Skeletal muscle satellite cell (primary cell): ENCODE measurements around the gene DLK2.
A peak's percentile ranks its signal among the peaks of the same experiment; 100 is the strongest.
"Not testable (repeated sequence)": the region's sequence is repeated elsewhere in the genome, so short reads cannot be mapped to it uniquely, and the experiment has no call there.

ENCODE experiments used
- H3K27me3 ChIP-seq: 2 replicates; pipeline ENCODE4 v1.7.0; 2013; ENCODE audit warnings: low read length; ENCODE audit not compliant: control insufficient read depth, insufficient read depth
- H3K36me3 ChIP-seq: 2 replicates; pipeline ENCODE4 v1.7.0; 2013; ENCODE audit warnings: mild to moderate bottlenecking, control low read depth, low read length; ENCODE audit not compliant: insufficient read depth
- H3K4me1 ChIP-seq: 2 replicates; pipeline ENCODE4 v1.7.0; 2013; ENCODE audit warnings: low read length; ENCODE audit not compliant: control insufficient read depth, insufficient read depth
- H3K4me2 ChIP-seq: 2 replicates; pipeline ENCODE4 v1.7.0; 2013; ENCODE audit warnings: mild to moderate bottlenecking, low read length
- H3K4me3 ChIP-seq: 2 replicates; pipeline ENCODE4 v1.7.0; 2013; ENCODE audit warnings: low read length
- H3K9ac ChIP-seq: 2 replicates; pipeline ENCODE4 v1.7.0; 2013; ENCODE audit warnings: mild to moderate bottlenecking, low read depth, low read length, moderate library complexity
- H3K9me3 ChIP-seq: replicated peaks from 2 replicates; pipeline ENCODE4 v1.7.0; 2013; ENCODE audit warnings: mild to moderate bottlenecking, control low read depth, low read length

DLK2 gene

DNA sequence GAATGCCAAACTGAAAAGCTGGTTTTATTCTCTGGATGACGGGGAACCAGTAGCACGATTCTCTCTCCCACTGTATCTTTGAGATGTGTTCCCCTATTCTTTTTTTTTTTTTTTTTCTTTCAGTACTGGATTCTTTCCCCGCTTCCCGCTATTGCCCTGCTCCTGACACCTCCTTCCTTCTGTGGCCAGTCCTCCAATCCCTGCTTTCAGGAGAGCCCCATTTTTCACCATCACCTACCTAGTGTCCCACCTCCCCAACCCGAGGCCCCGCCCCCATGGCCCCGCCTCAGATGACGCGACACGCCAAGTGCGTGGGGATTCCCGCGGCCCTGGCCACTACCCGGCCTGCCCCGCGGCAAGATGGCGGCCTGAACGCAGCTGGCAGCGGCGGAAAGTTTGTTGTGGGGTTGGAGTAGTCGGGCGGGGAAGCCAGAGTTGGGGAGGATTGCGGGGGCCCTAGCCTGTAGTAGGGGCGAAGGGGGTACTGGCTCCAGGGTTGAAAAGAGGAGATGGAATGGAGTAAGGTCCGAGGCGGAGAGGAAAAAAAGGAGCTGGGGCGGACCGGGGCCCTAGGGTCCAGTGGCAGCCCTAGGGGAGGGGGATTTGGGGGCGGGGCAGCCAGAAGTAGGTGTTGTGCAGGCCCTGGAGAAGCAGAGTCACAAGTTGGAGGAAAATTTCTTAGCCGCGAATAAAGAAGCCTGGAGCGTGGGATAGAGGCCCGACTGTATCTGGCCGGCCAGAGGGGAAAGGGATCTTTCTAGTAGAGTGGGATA, 22.1 kb upstream of the DLK2 start, which contains the start of gene TJAP1:
TJAP1 (plus strand) TSS at position 336 of the 773 bp plus-strand sequence. CDS start 21,432 bp downstream, outside the sequence.
- H3K27me3 ChIP-seq: no peaks in the 10 kb centered on the region
- H3K4me2 ChIP-seq: peak within 1 kb of the TSS; percentile 99
- peaks cover 10% of the 10 kb centered on the region for H3K4me1 ChIP-seq
- peak within 1 kb of the TSS; percentile 86 for H3K4me3 ChIP-seq
- no peaks in the 10 kb centered on the region for H3K36me3 ChIP-seq
- no peaks in the 10 kb centered on the region for H3K9me3 ChIP-seq
- H3K9ac ChIP-seq: peak within 1 kb of the TSS; percentile 88

DNA sequence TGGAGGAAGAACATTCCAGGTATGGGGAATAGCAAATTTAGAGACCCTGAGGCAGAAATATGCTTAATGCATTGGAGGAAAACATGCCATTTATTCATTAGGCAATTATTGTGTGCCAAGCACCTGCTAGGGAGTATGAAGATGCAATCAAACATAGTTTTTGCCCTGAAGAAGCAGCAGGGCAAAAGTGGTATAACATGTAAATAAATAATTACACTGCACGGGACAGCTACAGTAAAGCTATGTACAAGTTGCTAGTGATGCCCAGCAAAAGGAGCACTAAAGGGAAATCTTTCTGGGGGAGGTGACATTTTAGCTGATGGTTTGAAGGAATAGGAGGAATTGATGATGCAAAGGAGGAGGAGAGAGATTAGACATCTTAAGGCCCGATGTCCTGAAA, 21.4 kb upstream of the DLK2 start:
- Histone ChIP-seq H3K4me1 (peaks cover 10% of the 10 kb centered on the region), H3K36me3 (no peaks in the 10 kb centered on the region)

DNA sequence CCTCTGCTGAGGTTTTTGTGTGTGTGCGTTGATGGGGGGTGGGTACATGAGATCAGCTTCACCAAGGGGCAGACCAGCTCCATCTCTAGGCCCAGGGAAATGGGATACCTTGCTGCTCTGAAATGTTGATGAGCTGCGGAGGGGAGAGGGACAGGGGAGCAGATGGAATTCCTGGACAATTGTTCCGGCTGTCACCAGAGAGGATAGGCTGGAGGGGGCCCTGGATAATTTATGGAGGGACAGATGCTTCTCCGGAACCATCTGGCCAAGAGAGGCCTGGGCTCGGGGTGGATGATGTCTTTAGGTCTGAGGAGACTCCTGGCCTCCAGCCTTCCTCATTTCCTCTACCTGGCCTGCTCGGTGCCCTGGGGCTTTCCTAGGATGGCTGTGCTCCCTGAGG, 20.2 kb upstream of the DLK2 start:
- peaks cover 4% of the 10 kb centered on the region for H3K27me3 ChIP-seq
- H3K4me1 ChIP-seq: peaks cover 10% of the 10 kb centered on the region
- H3K9me3 ChIP-seq: no peaks in the 10 kb centered on the region
- no peak overlapping the region for H3K4me3 ChIP-seq
- H3K4me2 ChIP-seq: no peak overlapping the region
- no peak overlapping the region for H3K9ac ChIP-seq
- H3K36me3 ChIP-seq: no peaks in the 10 kb centered on the region

More for the DNA sequence above, 21.4 kb upstream of the DLK2 start:
- no peaks in the 10 kb centered on the region for H3K9me3 ChIP-seq
- H3K9ac ChIP-seq: peak overlapping the region; percentile 88
- peak overlapping the region; percentile 86 for H3K4me3 ChIP-seq
- H3K27me3 ChIP-seq: no peaks in the 10 kb centered on the region
- peak overlapping the region; percentile 99 for H3K4me2 ChIP-seq

DNA sequence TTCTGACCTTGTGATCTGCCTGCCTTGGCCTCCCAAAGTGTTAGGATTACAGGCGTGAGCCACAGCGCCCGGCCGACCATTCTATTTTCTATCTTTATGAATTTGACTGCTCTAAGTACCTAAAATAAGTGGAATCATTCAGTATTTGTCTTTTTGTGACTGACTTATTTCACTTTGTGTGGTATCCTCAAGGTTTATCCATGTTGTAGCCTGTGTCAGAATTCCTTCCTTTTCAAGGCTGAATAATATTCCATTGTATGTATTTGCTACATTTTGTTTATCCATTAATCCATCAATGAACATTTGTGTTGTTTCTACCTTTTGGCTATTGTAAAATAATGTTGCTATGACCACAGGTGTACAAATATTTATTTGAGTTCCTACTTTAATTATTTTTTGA, 17.2 kb upstream of the DLK2 start:
- Histone ChIP-seq H3K9me3 (no peaks in the 10 kb centered on the region), H3K4me1 (no peaks in the 10 kb centered on the region), H3K36me3 (no peaks in the 10 kb centered on the region), H3K4me3 (no peak overlapping the region), H3K4me2 (no peak overlapping the region), H3K9ac (no peak overlapping the region), H3K27me3 (peaks cover 4% of the 10 kb centered on the region)

DNA sequence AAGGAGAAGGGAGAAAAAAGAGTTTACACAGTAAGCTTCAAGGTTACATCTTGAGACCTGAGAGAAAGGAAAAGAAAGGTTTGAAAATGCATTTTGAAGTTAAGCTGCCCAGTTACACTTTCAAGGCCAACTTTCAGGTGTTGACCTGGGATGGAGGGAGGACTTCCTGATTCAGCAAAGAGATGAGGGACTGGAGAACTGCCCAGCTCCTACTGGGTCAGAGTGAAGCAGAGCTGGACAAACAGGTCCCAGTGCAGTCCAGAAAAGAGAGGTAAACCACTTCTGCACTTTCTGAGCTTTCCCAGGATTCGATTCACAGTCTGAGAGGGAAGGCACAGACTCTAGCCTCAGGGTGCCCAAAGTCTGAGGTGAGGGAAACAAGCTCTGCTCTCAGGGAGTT, 16.1 kb upstream of the DLK2 start:
- no peaks in the 10 kb centered on the region for H3K4me1 ChIP-seq
- no peaks in the 10 kb centered on the region for H3K9me3 ChIP-seq
- H3K36me3 ChIP-seq: no peaks in the 10 kb centered on the region
- no peak overlapping the region for H3K9ac ChIP-seq
- peaks cover 7% of the 10 kb centered on the region for H3K27me3 ChIP-seq
- H3K4me3 ChIP-seq: no peak overlapping the region
- no peak overlapping the region for H3K4me2 ChIP-seq

DNA sequence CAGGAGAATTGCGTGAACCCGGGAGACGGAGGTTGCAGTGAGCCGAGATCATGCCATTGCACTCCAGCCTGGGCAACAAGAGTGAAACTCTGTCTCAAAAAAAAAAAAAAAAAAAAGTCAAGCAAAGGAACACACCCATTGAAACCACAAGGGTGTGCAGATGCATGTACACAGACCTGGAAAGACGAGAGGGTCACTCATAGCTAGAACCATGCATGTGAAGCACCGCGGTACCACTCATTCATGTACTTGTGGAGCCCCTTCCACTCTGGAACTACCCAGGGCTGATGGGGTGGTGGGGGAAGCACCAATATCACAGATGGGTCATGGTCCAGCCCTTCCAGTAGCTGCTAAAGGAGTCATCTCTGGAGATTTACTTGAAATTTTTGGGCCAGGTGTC, 14.6 kb upstream of the DLK2 start:
- Histone ChIP-seq H3K27me3 (peaks cover 7% of the 10 kb centered on the region), H3K4me1 (no peaks in the 10 kb centered on the region)

DNA sequence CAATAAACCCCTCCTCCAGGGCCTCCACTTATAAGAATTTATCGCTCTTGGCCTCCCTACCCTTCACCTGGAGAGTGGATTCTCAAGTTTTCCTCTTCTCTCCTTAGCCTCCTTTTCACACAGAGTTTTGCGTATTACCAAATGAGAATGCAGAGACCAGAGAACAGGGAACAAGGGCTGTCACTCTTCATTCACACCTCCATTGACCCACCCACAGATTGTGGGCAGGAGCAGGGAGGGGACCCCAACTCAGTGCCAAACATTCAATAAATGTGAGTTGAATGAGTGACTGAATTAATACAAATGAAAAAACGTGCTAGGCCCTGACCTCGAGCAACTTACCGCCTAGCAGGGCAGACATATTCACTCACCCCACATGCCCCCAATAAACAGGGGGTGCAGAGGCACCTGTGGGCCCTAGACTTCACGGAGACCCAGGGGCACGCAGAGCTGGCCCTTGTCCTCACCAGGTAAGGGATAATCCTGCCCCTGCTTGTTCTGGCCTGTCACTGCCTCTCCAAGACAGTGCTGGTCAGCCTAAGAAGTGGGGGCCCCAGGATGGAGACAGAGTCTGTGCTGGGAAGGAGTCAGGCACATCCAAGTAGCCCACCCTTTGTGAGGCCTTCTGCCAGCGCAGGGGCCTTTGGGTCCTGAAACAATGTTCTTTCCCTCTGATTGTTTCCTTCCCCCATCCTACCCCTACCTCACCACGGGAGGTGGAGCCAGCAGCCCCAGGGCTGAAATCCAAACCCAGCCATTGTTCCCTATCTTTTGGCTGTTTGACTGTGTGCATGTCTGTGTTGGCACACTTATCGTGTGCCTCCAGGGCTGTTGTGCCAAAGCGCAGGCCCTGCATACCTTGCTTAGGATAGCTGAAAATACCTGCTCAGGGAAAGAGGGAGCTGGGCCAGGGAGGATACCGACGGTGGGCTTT, 13.7 kb upstream of the DLK2 start:
- Histone ChIP-seq H3K4me1 (no peaks in the 10 kb centered on the region), H3K36me3 (no peaks in the 10 kb centered on the region), H3K4me2 (no peak overlapping the region), H3K9me3 (no peaks in the 10 kb centered on the region), H3K9ac (no peak overlapping the region), H3K4me3 (no peak overlapping the region), H3K27me3 (peaks cover 7% of the 10 kb centered on the region)

More for the DNA sequence above, 14.6 kb upstream of the DLK2 start:
- H3K4me2 ChIP-seq: no peak overlapping the region
- no peak overlapping the region for H3K9ac ChIP-seq
- H3K4me3 ChIP-seq: no peak overlapping the region
- no peaks in the 10 kb centered on the region for H3K36me3 ChIP-seq
- H3K9me3 ChIP-seq: no peaks in the 10 kb centered on the region

DNA sequence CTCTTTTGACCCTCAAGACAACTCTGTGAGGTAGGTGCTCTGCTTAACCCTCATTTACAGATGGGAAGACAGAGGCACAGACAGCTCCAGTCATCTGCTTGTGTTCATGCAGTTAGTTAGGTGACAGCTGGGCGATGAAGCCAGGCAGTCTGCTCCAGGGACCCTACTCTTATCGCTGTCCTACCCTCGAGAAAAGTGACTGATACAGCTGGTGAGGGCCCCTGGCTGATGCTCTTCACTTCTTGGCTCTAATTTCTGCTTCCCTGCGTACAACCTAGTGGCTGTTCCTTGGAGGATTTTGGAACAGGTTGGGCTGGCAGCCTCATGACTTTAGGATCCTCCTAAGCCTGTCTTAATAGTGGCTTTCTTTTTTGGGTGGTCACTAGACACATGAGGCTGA, 12.9 kb upstream of the DLK2 start:
- peaks cover 7% of the 10 kb centered on the region for H3K27me3 ChIP-seq

DNA sequence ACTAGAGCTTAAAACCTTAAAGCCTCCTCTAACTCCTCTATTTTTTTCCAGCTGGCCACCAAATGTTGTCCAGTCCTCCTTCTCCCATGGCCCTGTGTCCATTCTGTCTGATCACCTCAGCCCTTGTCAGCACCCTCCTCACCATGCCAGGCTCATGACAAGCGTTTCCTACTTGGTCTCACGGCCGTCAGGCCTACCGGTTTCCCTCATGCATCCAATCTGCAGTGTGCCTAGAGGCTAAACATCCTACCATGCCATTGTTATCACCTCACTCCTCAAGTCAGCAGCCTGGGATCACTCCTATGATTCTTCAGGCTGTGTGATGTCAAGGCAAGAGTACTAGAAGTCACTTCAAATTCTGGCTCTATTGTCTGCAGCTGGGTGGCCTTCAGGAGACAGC, 12.4 kb upstream of the DLK2 start:
- Histone ChIP-seq H3K4me2 (no peak overlapping the region), H3K4me3 (no peak overlapping the region), H3K4me1 (no peaks in the 10 kb centered on the region), H3K27me3 (peaks cover 8% of the 10 kb centered on the region), H3K9ac (no peak overlapping the region), H3K36me3 (no peaks in the 10 kb centered on the region), H3K9me3 (no peaks in the 10 kb centered on the region)

More for the DNA sequence above, 12.9 kb upstream of the DLK2 start:
- H3K9ac ChIP-seq: no peak overlapping the region
- no peaks in the 10 kb centered on the region for H3K36me3 ChIP-seq
- H3K4me3 ChIP-seq: no peak overlapping the region
- H3K9me3 ChIP-seq: no peaks in the 10 kb centered on the region
- H3K4me2 ChIP-seq: no peak overlapping the region
- H3K4me1 ChIP-seq: no peaks in the 10 kb centered on the region

DNA sequence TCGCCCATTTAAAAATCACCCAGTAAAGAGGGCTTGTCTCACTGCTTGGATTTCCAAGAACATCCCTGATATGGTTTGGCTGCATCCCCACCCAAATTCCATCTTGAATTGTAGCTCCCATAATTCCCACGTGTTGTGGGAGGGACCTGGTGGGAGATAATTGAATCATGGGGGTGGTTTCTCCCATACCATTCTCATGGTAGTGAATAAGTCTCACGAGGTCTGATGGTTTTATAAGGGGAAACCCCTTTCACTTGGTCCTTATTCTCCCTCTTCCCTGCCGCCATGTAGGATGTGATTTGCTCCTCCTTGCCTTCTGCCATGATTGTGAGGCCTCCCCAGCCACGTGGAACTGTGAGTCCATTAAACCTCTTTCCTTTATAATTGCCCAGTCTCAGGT, 11.9 kb upstream of the DLK2 start:
- not testable (repeated sequence) for H3K4me2 ChIP-seq, H3K36me3 ChIP-seq, H3K4me1 ChIP-seq, H3K4me3 ChIP-seq, H3K9me3 ChIP-seq, H3K9ac ChIP-seq
- H3K27me3 ChIP-seq: peaks cover 12% of the 10 kb centered on the region

DNA sequence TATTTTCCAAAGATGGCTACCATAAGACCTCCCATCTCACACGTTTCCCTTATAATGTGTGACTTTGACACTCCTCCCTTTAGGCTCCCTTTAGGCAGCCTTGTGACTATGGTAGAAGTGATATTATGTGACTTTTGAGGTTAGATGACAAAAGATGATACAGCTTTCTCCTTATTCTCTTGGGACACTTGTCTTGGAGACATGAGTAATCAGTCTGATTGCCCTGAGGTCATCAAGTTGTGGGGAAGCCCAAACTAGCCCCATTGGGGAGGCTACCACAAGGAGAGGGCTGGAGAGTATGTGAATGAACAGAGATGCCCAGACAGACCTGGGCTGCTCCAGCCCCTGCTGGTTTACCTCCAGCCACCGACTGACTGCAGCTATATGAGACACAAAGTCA, 10.6 kb upstream of the DLK2 start:
- peaks cover 13% of the 10 kb centered on the region for H3K27me3 ChIP-seq
- no peaks in the 10 kb centered on the region for H3K4me1 ChIP-seq
- H3K4me2 ChIP-seq: no peak overlapping the region
- H3K9ac ChIP-seq: no peak overlapping the region
- no peak overlapping the region for H3K4me3 ChIP-seq
- no peaks in the 10 kb centered on the region for H3K9me3 ChIP-seq
- H3K36me3 ChIP-seq: no peaks in the 10 kb centered on the region
